GM18505 (cell line): ENCODE measurements around the gene GRID1.

Source experiments
- ATAC-seq: cut with Tn5 transposase; IDR thresholded peaks from one replicate; pipeline ENCODE4 v1.9.1; 2021; ENCODE audit not compliant: unreplicated experiment
- POLR2A ChIP-seq: IDR thresholded peaks from 4 replicates; pipeline ENCODE4 v1.6.1; 2011; ENCODE audit warnings: borderline replicate concordance; ENCODE audit not compliant: insufficient read depth, insufficient read length; ENCODE audit errors: extremely low read depth

GRID1 gene

DNA sequence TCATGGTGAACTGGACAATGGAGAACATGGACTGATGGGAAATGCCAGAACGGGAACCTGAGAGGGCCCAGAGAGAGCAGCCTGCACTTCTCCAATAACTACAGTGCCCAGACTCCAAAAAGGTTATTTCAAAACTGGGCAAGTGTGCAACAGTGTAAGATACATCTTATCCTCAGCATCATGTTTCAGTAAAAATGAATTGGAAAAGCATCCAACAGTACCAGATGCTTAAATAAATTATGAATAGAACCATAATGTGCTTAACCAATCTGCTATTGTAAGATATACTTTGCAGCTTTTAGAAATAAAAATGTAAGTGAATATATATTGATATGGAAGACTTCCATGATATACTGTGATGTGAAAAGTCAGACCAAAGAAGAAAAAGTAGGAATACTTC, 303.3 kb downstream of the GRID1 start:
- no peak for ATAC-seq
- TF ChIP-seq POLR2A, result no peak

DNA sequence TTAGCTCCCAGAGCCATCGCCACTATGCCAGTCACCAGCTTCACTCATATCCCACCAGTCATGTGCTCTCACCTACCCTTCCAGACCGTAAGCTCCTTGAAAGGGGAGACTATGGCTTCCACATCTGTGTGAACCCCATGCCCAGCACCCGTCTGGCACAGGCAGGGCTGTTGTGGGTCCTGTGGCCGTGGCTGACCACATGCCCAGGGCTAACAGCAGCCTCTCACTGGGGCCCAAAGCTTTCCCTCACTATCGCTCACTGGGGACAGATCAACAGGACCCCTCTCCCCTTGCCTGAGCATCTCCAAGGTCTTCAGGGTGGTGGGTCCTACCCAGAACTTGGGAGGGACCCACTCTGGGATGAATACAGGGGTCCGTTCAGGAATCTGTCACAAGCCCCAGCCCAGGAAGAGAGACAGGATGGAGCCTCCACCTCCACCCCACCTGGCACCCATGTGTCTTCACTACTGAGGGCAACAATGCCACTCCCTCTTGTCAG, 303.9 kb downstream of the GRID1 start:
- ATAC-seq, result no peak

GRCh38 chr10:86062198-86062550, 304.4 kb downstream of the GRID1 start:
- TF ChIP-seq POLR2A, result no peak
- no peak for ATAC-seq

More for the DNA sequence above, 303.9 kb downstream of the GRID1 start:
- no peak for TF ChIP-seq POLR2A

DNA sequence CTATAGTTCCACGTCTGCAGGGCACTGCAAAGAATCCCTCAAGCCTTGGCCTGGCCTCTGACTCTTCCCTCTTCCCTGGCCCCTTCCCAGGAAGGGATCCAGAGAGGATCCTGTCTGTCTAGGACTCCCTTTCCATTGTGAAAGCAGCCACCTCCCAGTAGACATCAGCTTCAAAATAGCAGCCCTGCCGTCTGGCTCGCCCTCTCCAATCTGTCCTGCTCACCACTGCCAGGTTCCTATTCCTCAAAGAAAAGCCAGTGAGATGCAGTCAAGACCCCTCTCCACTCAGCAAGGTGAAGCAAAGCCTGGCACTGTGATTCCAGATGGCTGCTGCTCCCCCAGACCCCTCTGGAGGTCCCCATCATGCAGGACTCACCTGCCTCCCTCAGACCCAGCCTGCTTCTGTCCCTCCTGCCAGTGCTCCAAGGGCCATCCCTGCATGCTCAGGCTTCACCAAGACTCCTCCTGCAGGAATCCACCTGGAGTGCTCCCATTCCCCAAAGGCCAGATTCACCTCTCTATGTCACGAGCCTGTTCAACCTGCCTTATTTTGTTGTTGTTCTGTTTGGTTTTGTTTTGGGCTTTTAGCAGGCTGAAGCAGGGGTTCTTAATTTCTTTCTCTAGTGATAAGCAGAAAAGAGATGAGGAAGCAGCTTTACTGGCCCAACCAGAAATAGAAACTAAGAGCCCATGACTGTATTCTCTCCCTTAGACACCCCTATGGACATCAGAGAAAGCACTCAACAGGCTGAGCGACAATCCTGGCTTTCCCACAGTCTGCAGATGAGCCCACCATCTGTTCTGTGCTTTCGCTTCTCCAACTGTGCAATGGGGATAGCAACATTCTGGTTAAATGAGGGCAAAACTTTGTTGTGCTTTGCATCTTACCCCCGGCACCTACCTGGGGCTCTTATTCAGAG, 305.1 kb downstream of the GRID1 start:
- ATAC-seq, result no peak
- no peak for TF ChIP-seq POLR2A

DNA sequence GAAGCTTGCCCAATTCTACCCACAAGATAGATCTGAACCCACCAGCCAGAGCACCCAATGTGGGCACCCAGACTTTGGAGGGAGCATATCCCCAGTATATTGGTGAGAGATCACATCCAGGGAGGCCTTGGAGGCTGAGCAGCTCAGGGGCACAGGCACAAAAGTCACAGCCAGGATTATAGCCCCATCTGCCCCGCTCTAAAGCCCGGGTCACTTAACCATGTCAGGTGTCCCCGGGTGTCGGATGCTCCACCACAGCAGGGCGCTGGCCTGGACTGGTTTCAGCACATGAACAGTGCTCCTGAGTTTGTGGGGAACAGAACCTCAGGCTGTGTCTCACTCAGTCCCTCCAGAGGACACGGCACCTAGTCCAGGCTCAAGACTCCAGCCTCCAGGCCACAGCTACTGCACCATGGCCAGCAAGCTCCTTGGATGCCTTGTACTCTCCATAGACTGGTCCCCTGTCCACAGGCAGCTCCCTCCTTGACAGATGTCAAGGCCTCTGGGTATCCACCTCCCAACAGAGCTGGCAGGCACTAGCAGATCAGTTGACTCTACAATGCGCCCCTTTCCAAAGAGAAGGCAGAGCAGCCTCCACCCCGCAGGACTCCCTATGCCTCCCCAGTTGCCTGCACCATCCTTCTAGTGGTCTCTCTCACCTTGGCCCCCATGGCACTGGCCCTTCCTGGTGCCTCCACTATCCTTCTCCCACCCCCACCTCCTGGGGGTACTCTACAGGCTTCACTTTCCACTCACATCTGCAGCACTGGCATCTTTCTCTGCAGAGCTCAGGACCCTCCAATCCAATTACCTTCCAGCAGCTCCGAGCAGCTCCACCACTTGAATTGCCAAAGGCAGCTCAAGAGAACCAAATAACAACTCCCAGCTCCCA, 306.0 kb downstream of the GRID1 start:
- no peak for TF ChIP-seq POLR2A
- no peak for ATAC-seq

DNA sequence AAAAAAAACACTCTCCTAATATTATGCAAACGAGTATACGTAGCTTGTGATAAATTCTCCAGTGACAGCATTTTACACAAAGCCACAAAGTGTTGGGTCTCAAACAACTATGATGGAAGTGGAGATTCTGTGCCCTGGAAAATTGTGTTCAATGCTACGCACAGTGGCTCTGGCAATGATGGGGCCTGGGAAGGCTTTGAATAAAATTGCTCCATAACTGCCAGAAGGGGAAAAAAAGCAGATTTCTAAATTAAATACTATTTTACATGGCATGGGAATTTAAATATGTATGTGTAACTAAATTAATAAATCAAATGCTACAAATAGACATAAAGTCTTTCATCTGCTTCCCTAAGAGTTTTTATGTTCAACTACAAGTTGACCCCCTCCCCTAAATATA, 306.7 kb downstream of the GRID1 start:
- no peak for TF ChIP-seq POLR2A
- ATAC-seq, result no peak

- no peak for ATAC-seq
These were observed 307.6 kb downstream of the GRID1 start for GRCh38 chr10:86058964-86059363.

DNA sequence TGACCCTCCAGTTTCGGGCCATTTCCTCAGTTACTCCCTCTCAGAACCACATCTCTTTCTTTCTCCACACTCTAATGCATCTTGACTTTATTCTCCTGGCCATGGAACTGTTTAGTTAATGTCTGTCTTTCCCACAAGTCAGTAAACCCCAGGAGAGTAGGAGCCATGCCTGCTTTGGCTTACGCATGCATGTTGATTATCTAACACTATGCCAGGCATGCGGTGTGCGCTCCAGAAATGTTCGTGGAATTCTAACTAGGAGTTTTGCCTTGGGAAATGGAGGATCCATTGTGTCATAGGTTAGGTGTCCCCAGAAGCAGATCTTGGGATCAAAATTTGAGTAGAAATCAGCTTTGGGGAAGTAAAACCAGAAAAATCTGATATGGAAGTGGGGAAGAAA, 308.9 kb downstream of the GRID1 start:
- no peak for TF ChIP-seq POLR2A
- no peak for ATAC-seq

More at GRCh38 chr10:86058964-86059363, 307.6 kb downstream of the GRID1 start:
- TF ChIP-seq POLR2A, result no peak

- TF ChIP-seq POLR2A, result no peak
- ATAC-seq, result no peak
These were observed 309.9 kb downstream of the GRID1 start for GRCh38 chr10:86056672-86057071.

- no peak for TF ChIP-seq POLR2A
- ATAC-seq, result no peak
These were observed 310.7 kb downstream of the GRID1 start for GRCh38 chr10:86055928-86056327.

- no peak for TF ChIP-seq POLR2A
These were observed 312.9 kb downstream of the GRID1 start for GRCh38 chr10:86053675-86054074.

GRCh38 chr10:86051586-86051985, 315.0 kb downstream of the GRID1 start:
- no peak for ATAC-seq
- no peak for TF ChIP-seq POLR2A

More at GRCh38 chr10:86053675-86054074, 312.9 kb downstream of the GRID1 start:
- no peak for ATAC-seq

GRCh38 chr10:86049442-86049841, 317.2 kb downstream of the GRID1 start:
- TF ChIP-seq POLR2A, result no peak
- ATAC-seq, result no peak

DNA sequence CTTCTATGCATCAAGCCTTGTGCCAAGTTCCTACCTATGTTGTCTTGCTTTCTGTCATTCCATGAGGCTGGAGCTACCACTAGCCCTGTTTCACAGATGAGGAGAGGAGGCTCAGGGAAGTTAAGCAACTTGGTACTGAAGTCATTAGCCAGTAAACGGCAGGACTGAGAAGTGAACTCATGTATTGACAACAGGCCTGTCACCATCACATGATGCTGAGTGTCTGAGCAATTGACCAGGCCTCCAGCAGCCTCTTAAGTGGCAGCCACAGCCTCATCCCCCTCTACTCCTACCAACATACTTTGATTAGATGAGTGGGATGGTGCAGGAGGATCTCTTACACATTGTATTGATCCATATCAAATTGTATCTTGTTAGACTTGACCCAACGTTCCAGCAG, 317.6 kb downstream of the GRID1 start:
- TF ChIP-seq POLR2A, result no peak
- ATAC-seq, result no peak

DNA sequence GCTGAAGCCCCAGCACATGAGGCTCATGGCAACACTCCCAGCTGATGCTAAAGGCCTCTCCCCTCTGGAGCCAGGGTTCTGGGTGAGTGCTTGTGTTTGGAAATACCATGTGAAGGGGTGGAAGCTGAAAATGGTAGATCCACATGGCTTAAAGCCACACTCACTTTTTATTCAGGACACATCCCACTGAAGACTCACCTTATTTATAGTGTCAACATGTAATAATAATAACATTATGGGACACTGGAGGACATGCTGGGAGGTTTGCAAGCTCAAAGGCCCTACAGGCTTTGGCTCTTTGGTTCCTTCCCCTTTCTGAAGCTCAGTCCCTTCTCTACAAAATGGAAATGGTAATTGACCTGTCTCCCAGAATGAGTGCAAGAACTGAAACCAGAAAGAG, 318.0 kb downstream of the GRID1 start:
- TF ChIP-seq POLR2A, result no peak
- ATAC-seq, result no peak
